ENCODE measurements around the gene SAMD8.
"Not testable (repeated sequence)": the region's sequence is repeated elsewhere in the genome, so short reads cannot be mapped to it uniquely, and the experiment has no call there.

The SAMD8 gene

GRCh38 chr10:75086278-75086934, 25.1 kb upstream of the SAMD8 start:
- DNase-seq (ENCODE audit: low read depth) = no peak

DNA sequence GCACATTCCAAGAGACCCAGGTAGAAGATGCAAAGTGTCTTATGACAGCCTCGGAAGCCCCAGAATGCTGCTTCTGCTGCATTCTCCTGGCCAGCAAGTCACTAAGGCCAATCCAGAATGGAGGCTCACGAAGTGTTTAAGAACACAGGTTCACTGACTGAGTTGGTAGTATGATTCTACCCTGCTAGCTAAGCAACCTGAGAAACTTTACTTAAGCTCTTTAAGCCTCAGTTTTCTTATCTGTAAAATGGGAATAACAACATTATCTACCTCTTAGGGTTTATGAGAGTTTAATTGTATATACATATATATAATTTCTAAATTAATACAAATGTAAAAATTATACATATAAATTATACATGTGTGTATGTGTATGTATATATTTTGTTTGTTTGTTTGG, 22.8 kb upstream of the SAMD8 start:
- DNase-seq (ENCODE audit: low read depth) = no peak

DNA sequence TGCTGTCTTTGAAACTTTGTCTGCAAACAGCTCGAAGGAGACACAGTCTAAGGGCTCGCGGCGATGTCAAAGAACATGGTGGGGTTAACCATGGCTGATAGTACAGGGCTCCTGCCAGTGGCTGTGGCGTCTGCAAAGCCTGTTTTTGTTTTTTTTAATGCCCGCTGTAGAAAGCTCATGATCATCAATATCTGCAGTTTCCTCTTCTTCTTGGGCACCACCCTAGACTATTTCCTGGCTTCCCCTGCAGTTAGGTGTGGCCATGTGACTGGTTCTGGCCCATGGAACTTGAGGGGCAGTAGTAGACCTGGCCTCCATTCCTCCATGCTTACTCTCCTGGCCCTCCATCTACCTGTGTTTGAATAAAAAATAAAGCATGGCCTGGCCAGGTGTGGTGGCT, 21.8 kb upstream of the SAMD8 start:
- no peak for DNase-seq (ENCODE audit: low read depth)

DNA sequence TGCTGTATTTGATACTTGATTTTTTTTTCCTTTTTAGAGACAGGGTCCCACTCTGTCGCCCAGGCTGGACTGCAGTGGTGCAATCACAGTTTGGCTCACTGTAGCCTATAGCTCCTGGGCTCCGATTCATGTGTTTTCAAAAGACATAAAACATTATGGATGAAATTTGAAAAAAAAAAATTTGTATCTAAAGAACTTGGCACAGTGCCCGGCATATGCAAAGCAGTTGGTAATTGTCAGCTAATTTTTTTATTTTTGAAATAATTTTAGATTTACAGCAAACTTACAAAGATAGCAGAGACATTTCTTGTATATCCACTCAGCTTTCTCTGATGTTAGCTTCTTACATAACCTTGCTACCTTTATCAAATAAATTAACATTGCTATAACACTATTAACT, 20.3 kb upstream of the SAMD8 start:
- DNase-seq (ENCODE audit: low read depth) = no peak

- no peak for DNase-seq (ENCODE audit: low read depth)
Measured at GRCh38 chr10:75094465-75094864, 17.0 kb upstream of the SAMD8 start.

DNA sequence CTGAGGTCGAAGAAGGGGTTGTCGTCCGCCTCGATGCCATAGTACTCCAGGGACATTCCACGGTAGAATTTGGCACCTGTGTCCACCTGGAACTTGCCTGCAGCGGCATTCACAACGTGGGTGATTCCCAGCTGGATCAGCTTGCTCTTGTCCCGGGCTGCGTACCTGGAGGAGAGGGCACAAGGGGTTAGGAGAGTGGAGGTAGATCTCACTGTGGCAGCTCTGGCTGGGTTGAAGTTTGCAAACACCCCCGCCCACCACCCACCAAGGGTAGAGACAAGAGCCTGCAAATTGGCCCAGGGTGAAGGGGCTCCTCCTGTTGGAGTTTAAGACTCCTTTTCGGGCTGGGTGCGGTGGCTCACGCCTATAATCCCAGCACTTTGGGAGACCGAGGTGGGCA, 15.8 kb upstream of the SAMD8 start:
- DNase-seq (ENCODE audit: low read depth) = no peak

GRCh38 chr10:75096749-75097148, 14.7 kb upstream of the SAMD8 start:
- no peak for DNase-seq (ENCODE audit: low read depth)

DNA sequence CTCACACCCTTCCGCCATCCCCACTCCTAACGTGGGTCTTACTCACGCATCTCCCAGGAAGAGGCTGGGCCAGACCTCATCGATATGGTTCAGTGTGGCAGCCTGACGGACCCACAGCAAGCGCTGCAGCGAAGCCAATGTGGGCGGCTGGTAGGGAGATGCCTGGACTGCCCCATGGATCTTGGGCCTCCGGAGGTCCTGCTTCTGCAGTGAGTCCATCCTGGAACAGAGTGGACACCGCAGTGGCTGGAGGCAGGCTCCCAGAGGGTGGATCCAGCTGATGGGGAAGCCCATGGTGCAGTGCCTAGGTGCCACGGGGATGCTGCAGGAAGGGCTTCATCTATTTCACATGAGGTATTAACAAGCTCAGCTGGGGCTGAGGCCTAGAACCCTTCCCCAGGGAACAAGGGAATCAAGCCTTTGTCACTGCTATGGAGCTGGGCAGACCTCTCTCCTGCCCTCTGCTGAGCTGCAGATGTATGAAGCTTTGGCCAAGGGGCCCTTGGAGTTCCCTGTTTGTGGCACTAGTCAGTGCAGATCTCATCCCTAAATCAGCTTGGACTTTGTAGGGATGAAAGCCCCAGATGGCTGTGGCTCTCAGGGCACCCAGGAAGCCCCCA, 13.7 kb upstream of the SAMD8 start:
- DNase-seq (ENCODE audit: low read depth) = no peak

- DNase-seq (ENCODE audit: low read depth) = no peak
Measured at GRCh38 chr10:75098902-75099673, 12.4 kb upstream of the SAMD8 start.

DNA sequence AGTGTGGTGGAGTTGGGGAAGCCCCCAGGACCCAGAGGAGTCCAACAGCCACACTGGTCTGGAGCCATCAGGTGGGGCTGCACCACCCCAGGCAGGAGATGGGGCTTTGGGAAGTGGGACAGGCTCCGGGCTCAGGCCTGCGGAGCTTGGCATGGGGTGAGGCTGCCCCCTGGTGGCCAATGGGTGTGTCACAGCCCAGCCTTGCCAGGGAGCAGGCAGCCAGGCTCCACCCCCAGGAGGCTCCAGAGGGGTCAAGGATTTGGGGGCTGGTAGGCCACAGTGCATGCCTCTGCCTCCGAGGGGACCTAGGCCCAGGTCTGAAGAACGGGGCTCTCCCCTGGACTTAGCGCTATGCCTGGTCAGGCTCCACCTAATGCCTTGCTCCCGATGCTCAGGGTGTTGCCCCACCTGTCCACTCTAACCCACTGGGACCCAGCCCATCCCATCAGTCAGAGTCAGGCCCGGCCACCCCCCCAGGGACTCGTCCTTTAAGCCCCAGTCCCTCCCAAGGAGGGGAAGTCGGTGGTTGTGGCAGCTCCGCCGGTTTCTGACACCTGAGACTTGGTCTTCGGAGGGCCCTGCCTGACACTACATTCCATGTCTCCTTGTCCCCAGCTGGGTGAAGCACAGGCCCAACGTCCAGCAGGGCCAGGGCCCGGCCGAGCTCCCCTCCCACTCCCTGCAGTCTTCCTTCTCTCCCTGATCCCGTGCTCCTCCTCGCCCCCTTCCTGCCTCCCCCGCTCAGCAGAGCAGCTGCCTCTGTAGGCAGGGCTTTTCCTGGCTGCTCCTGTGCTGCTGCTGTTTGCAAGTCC, 11.3 kb upstream of the SAMD8 start:
- peak; percentile 67 for DNase-seq (ENCODE audit: low read depth)

- DNase-seq (ENCODE audit: low read depth) = no peak
Measured at GRCh38 chr10:75100764-75101291, 10.6 kb upstream of the SAMD8 start.

DNA sequence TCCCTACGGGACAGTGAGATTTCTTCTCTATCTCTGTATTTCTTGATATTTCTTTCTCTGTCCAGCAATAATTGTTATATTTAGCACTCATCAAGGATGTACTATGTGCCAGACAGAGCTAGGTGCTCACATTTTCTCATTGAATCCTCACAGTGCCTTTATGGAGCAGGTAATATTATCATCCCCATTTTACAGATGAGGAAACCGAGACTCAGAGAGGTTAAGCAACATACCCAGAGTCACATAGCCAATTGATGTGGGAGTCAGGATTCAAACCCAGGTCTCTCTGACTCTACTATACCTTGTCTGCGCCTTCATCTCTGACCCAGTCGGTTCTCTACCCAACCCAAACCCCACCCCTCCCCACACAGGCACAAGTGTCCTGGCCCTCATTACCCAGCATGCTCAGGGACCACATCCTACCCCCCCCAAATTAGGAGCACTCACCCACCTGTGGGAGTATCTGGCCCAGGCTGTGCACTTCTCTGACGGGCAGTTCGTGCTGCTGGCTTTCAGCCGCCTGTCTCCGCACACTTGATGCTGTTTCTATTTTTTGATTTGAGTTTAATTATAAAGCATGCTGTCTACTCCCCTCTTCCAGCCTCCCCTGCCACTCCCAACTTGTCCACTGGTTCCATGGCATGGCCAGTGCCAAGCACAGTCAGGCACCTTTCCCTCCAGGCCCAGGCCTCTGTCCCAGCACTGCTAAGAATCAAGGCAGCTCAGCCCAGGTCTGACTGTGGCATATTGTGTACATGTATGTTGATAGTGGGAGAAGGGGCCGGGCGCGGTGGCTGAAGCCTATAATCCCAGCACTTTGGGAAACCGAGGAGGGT, 9.8 kb upstream of the SAMD8 start:
- DNase-seq (ENCODE audit: low read depth) = no peak

DNA sequence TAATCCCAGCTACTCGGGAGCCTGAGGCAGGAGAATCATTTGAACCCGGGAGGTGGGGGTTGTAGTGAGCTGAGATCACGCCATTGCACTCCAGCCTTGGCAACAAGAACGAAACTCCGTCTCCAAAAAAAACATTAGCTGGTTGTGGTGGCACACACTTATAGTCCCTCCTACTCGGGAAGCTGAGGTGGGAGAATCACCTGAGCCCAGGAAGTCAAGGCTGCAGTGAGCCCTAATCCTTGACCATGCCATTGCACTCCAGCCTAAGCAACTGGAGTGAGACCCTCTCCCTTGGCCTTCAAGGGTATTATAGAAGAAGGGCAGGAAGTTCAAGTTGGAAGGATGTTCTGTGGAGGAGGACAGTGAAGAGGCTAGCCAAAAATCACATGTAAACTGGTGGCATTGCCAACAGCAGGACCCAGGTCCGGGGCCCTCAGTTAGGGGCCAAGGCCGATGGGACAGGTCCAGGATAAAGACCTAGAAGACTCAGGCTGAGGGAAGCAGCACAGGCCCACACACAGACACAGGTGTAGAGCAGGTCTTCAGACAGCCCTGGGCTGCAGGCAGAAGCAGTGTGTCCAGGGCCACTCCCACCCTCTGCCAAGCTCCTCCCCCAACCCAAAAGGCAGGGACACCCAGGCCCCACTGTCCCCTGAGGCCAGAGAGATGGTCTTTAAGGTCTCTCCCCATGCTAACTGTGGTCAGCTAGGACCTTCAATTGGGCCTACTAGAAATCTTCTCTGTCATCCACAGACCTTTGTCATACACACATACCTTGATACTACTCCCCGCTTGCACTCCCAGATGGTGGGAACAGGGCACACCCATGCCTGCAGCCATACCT, 8.4 kb upstream of the SAMD8 start:
- DNase-seq (ENCODE audit: low read depth) = no peak

- no peak for DNase-seq (ENCODE audit: low read depth)
Measured at GRCh38 chr10:75103881-75104686, 7.4 kb upstream of the SAMD8 start.

DNA sequence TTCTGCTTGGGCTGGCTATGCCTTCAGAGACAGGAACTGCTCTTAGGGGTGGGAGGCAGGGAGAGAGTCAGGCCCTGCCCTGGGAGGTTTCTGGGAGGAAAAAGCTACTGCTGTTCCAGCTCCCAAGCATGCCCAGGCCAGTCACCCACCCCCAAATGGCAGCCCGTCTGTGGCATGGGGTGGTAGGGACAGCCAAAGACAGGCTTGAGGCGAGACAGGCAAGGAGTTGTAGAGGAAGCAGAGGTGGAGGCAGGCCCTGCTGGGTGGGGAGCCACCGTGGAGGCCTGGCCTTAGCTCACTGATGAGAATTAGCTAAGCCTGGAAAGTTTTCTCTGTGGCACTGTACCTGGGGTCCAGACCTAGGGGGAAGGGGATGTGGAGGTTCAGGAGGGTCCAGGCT, 6.6 kb upstream of the SAMD8 start:
- no peak for DNase-seq (ENCODE audit: low read depth)

DNA sequence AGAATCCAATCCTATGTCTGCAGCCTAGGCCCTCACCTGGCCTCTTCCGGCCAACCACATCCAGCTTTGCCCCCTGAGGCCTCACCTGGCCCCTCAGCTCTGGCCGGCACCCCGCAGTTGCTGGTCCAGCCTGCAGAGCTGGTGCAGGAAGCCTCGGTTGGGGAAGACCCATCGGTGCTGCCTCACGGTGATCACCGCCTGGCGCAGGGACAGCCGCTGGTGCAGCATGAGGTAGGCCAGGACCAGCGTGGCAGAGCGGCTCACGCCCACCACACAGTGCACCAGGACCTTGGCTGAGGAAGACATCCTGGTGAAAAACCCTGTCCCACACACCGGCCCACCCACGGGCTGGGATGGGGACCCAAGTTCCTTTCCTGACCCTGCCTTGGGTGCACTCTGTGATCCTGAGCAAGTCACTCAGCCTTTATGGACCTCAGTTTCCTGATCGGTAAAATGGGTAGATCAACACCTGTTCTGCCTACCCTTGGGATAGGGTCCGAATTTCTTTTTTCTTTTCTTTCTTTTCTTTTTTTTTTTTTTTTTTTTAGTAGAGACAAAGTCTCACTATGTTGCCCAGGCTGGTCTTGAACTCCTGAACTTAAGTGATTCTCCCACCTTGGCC, 5.8 kb upstream of the SAMD8 start:
- DNase-seq (ENCODE audit: low read depth) = no peak

DNA sequence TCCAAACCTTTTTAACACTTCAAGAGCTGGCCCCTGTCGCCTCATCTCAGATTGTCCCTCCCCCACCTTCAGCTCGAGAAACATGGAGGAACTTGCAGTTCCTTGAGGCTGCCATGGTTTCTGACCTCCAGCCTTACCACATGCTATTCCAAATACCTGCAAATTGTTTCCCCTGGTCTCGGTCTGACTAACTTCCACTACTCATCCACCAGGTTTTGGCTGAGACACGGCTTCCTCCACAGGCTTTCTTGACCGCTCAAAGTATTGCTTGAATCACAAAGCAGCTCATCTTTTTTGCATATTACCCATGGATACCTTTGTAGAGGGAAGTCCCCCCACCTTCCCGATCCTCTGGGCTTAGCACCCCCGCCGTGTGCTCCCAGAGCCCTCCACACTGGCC, 5.2 kb upstream of the SAMD8 start:
- DNase-seq (ENCODE audit: low read depth) = no peak

DNA sequence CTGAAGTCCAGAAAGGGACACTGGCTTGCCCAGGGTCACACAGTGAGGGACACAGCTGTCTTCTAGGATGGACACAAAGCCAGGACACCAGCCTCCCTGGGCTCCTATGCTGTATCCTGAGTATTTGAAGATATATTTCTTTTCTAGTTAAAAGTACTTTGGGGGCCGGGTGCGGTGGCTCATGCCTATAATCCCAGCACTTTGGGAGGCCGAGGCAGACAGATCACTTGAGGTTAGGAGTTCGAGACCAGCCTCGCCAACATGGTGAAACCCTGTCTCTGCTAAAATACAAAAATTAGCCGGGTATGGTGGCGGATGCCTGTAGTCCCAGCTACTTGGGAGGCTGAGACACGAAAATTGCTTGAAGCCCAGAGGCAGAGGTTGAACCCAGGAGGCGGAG, 4.6 kb upstream of the SAMD8 start:
- DNase-seq (ENCODE audit: low read depth) = not testable (repeated sequence)

All from stimulated activated CD8-positive, alpha-beta memory T cell treated with anti-CD3 and anti-CD28 coated beads, Interleukin-15, amount 100 ng/mL, for 1 hour (primary cell).